HG03575 (cell line): Measurements from ENCODE around the gene OXER1.

ENCODE experiments used
- ATAC-seq: cut with Tn5 transposase; IDR thresholded peaks from one replicate; pipeline ENCODE4 v1.9.1; 2021; ENCODE audit not compliant: unreplicated experiment, insufficient number of reproducible peaks, low FRiP score; ENCODE audit errors: extremely low read depth

The OXER1 gene

GRCh38 chr2:42775186-42775585, 11.3 kb upstream of the OXER1 start:
- no peak for ATAC-seq

- no peak for ATAC-seq
These were observed 7.7 kb upstream of the OXER1 start for GRCh38 chr2:42771546-42772153.

GRCh38 chr2:42770288-42771131, 6.6 kb upstream of the OXER1 start:
- ATAC-seq, result no peak

DNA sequence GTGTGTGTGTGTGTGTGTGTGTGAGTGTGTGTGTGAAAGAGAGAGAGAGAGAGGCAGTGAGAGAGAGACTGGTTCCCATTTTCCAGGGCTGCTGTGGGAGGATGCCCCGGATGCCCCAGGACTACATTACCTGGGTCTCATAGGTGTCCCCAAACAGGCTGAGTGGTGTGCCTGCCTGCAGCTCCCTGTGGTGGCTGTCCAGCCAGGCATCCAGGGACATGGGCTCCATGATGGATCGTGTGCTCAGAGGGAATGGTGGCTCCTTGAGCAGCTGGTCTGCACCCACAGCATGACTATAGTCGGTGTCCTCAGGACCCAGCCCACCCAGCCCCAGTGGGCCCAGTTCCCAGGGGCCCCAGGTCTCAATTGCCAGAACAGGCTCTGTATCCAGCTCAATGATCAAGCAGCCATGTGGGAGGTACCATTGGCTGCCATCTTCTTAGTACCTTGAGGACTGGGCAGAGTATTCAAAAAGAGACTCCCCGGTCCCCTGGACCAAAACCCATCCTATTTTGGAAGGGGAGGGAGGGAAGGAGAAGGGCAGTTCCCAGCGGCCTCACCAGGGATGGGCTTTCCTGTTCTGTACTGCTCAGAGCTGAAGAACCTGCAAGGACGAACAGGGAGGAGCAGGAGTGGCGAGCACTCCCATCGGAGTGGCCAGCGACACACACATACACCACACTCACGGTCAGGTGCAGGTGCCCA, 5.8 kb upstream of the OXER1 start:
- no peak for ATAC-seq

GRCh38 chr2:42768706-42769256, 4.8 kb upstream of the OXER1 start:
- ATAC-seq, result no peak

DNA sequence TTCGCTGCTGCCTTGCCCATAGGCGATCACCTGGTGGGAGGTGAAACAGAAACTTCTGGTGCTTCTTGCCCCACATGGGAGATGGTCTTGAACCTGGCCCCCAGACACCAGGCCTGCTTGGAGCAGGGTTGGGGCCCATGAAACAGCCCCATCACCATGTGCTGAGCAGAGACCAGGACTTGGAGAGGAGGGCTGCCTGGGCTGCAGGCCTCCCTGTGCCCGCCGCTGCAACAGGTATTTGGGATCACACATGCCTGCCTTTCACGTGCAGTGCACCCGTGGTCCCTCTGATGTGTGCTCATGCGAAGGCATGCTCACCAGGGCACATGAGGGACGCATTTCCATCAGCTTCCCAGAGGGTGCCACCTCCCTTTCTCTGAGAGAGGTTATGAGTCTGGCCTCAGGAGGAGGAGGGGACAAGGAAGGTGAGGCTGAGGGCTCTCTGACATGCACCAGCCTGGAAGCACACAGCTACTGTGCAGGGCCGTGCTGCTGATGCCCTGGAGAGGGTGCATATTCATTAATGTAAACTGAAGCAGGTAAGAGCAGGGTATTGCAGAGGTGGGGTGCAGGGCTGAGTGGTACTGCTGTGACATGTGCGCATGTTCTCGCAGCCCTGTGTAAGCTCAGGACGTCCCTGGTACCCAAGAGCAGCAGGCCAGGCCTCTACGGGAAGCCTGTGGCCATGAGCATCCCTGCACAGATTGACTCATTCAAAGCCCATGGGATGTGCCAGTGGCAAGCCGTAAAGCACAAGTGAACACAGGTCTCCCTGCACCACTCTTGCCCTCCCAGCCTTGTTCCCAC, 4.2 kb upstream of the OXER1 start:
- no peak for ATAC-seq

GRCh38 chr2:42767080-42767898, 3.4 kb upstream of the OXER1 start:
- no peak for ATAC-seq

DNA sequence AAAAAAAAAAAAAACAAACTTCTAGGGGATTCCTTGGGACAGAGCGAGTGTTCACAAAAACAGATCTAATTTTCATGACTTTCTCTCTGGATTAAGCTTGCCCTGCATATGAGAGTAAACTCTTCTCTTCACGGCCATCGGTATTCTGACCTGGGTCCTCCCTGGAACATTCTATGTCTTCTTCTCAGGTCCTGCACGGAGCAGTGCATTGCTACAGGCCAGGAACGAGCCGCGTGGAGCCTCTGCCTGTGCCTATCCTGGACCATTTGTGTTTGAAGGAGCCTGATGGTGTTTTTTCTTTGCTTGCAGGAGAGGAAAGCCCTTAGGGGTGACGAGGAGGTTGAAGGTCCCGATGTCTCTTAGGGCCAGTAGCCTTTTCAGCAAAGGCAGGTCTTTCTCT, 1.8 kb upstream of the OXER1 start:
- no peak for ATAC-seq

DNA sequence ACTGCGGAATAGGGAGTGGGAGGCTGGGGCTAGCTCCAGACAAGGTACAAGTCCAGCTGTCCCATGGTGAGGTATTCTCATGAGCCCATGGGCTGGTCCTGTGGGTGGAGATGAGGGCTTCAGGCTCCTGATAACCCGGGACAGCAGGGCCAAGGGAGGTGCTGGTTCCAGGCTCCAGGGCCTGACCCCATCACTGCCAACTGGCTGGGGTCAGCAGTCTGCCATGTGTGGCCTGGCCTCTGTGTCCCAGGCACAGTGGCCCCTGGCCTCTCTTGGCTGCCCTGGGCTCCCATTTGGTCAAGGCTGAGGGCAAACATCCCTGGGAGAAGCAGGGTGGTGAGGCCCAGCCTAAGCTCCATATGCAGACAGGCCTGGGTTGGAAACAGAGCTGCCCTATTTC, 966 bp upstream of the OXER1 start:
- no peak for ATAC-seq

DNA sequence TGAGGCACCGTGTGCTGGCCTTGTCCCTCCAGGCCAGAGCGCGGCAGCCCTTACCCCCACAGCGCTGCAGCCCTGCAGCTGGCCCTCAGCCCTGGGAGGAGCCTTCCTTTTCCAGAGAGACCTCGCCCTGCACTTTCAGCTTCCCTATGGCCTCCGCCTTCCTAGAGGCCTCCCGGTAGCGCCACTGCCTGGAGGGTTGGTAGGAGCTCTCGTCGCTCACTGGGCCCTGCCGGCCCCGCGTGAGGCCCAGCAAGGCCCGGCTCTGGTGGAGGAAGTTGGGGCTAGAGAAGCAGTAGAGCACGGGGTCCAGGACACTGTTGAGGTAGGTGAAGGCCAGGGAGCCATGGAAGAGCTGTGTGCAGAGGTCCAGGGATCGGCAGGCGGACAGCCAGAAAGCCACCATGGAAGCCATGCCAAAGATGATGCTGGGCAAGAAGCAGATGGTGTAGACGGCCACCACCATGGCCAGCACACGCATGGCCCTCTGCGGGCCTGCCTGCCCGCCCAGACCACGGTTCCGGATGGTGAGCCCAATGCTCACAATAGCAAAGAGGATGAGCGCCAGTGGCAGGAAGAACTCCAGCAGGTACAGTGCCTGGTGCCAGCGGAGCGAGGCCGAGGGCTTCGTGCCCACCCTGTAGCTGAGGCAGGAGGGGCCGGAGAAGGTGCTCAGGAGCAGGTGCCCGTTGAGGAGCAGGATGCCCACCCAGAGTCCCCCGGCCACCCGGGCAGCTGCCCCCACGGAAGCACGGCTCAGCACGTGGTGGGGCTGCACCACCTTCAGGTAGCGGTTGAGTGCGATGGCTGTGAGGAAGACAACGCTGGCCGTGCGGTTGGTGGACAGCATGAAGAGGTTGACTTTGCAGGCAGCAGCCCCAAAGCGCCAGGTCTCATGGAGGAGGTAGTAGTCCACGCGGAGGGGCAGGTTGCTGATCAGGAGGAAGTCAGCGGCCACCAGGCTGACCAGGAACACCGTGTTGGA, 821 bp downstream of the OXER1 start:
- ATAC-seq, result no peak

DNA sequence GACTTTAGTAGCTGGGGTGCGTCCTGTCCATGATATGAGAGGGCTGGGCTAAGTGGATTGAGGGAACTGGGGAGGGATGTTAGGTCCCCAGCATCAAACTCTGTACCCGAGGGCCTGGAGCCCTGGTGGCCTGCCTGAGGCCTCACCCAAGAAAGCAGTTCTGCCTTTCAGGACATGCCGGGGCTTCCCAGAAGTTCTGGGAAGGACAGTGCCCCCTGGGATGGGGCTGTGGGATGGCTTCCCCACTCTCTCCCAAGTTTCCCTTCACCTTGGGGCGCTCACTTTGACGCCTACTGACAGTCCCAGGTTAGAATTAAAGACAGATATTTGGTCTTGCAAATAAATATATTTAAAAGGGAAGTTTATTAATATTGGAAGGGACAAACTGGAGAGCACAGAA, 1.8 kb downstream of the OXER1 start:
- no peak for ATAC-seq

GRCh38 chr2:42761554-42761953, 2.4 kb downstream of the OXER1 start:
- no peak for ATAC-seq

DNA sequence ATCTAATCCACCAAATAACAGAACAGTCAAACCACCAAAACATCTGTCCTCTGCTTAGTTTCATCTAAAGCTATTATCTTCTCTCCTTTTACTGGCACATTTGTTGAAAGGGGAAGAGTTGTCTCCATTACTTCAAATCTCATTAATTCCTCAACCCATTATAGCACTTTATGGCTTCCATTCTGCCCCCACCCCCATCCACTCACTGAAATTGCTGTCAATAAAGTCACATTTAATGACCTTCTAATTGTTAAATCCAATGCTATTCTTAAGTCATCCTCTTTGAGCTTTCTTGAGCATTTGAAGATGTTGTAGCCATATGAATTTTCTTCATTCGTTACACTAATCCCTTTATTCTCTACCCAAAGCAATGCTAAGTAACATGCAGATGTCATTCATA, 5.2 kb downstream of the OXER1 start:
- no peak for ATAC-seq

- no peak for ATAC-seq
These were observed 5.8 kb downstream of the OXER1 start for GRCh38 chr2:42757981-42758740.

DNA sequence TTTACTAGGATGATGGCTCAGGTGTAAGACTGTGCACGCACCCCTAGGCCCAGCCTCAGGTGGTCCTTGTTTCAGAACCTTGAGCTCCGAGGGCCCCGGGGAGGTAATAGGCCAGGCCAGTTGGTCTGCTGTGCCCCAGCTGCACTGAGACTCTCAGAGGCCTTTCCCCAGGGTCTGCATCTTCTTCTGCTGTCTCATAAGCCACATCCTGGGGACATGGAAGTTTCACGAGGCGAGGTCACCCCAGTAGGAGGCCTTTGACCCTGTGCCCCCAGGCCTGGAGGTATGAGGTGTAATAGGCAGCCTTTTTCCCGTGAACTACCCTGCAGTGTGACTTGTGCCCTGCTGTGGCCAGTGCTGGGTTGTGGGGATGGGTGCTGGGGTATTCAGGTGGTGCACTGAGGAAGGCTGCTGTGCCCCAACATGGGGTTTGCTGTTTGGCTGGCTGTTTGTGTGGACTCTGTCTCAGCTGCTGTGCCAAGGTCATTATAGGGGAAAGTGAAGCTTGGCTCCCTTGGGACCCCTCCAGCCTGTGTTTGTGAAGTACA, 6.9 kb downstream of the OXER1 start:
- ATAC-seq, result no peak

DNA sequence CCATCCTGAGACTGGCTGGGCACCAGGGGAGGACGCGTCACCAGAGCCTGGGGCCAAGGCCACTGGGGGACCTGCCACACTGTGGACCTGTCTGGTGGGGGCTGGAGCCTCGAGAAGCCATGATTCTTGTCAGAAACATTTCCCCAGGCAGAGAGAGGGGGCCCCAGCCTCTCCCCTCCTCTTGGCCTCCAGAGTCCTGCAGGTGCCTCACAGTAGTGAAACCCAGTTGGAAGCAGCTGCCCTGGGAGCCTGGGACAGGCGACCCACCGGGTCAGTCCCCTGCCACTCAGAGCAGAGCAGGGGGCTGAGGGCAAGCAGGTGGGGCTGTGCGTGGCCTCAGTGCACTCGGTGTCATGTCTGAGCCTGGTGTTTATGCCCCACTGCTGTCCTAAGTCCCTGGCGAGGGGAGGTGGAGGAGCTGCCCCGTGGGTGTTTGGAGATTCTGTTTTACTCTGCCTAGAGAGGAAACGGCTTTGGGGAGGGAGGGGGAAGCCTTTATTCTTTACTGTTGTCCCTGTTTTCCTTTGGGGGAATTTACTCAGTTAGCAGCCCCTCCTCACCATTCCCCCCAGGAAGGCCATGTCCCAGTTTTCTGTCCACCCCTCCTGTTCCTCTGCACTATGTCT, 7.7 kb downstream of the OXER1 start:
- no peak for ATAC-seq
